GM19238 (cell line): Measurements from ENCODE around the gene ETFDH.
A peak's percentile ranks its signal among the peaks of the same experiment; 100 is the strongest.
"Not testable (repeated sequence)": the region's sequence is repeated elsewhere in the genome, so short reads cannot be mapped to it uniquely, and the experiment has no call there.

Experiments used
- DNase-seq: peaks from one replicate; pipeline ENCODE4 v3.0.0; 2011; ENCODE audit warnings: low spot score; ENCODE audit not compliant: insufficient read length

ETFDH gene

GRCh38 chr4:158671915-158672806 lies at the start of gene ETFDH:
Gene ETFDH, plus strand, starts transcription at chr4:158672296. Its CDS starts 161 bp downstream, at chr4:158672457.
- peak; percentile 85 for DNase-seq

- DNase-seq, result no peak
Observed at GRCh38 chr4:158624889-158625478, 47.1 kb upstream of the ETFDH start.

DNA sequence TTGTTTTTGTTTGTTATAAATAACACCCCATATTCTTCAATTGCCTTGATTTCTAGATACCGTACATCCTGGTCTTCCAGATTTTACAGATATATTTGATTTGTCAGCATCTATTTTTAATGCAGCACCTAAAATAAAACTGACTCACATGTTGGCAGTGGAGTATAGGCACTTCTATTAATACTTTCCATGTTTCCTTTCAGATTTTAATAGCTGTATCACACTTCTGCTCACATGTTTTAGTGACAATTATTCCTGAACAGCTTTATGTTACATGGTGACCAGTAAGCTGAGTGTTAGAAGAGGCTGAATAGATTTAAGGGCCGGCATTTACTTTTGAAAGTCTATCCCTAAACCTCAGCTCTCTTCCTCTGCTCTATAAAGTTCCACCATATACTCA lies 46.6 kb upstream of the ETFDH start:
- DNase-seq, result no peak

GRCh38 chr4:158630893-158631292 lies 41.2 kb upstream of the ETFDH start:
- DNase-seq, result no peak

- DNase-seq, result no peak
Observed at GRCh38 chr4:158636619-158637018, 35.5 kb upstream of the ETFDH start.

DNA sequence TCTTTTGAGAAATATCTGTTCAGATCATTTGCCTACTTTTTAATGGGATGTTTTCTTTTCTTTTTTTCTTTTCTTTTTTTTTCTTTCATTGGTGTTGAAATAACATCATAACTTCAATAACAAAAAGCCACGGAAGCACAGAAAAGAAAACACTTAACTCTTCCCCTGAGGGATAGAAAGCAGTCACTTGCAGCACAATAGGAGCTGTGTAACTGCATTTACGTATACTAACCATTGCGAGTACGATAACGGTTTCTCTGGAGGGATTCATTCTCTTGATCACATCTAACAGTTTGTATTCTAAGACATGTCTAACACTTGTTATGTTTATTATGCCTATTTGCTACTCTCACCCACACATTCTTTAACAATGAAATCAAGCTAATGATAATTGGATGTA lies 27.7 kb upstream of the ETFDH start:
- no peak for DNase-seq

DNA sequence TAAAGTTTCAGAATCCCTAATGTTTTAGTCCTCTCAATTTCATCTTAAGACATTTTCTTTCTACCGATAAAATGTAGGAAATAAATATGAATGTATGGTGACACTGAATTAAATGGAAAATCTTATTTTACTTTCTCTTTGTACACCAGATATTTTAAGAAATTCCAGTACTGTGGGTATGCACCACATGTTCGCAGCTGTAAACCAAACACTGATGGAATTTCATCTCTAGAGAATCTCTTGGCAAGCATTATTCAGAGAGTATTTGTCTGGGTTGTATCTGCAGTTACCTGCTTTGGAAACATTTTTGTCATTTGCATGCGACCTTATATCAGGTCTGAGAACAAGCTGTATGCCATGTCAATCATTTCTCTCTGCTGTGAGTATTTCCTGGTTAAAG lies 27.3 kb upstream of the ETFDH start:
- no peak for DNase-seq

DNA sequence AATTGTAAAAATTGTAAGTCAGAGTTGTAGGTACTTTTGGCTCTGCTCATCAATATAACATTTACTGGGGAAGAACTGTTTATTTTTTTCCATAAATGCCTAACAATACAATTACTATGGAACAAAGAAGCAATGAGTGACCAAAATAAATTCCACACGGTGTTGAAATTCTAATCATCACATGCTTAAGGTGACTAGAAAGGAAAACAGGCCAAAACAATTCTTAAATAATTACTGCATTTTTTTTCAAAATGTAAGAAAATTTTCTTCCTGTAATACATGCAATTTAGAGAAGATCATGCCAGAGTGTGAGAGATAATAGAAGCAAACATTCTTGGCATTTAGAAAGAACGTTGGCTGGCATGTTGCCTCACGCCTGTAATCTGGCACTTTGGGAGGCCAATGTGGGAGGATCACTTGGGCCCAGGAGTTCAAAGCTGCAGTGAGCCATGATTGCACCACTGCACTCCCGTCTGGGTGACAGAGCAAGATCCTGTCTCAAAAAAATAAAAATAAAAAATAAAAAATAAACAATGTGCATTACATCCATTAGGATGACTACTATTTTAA lies 22.9 kb upstream of the ETFDH start:
- no peak for DNase-seq

DNA sequence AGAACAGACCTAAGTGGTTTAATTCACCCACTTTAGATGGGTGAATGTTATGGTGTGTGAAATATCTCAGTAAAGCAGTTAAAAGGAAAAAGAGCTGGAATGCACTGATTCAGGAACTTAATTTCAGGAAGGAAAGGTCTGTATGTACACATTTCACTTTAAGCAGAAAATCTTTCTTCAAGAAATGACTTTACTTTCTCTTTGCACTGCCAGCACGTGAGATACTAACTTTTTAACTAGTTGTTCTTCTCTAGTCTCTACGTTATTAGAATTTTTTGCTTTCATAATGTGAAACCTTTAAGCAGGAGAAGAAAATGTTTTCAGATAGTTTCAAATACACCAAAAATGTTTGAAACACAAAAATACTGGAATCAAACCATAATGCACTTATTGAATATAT lies 19.2 kb upstream of the ETFDH start:
- DNase-seq, result no peak

- DNase-seq, result no peak
Observed at GRCh38 chr4:158656439-158656838, 15.7 kb upstream of the ETFDH start.

DNA sequence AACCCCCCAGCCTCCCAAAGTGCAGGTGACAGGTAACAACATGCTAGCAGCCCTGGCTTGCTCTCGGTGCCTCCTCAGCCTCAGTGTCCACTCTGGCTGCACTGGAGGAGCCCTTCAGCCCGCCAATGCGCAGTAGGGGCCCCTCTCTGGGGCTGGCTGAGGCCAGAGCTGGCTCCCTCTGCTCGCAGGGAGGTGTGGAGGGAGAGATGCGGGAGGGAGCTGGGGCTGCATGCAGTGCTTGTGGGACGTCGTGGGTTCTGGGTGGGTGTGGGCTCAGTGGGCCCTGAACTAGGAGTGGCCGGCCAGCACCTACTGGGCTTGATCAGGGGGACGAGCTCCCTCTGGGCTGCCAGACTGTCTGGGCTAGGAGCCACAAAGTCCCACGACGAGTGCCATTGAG lies 14.8 kb upstream of the ETFDH start:
- DNase-seq, result no peak

DNA sequence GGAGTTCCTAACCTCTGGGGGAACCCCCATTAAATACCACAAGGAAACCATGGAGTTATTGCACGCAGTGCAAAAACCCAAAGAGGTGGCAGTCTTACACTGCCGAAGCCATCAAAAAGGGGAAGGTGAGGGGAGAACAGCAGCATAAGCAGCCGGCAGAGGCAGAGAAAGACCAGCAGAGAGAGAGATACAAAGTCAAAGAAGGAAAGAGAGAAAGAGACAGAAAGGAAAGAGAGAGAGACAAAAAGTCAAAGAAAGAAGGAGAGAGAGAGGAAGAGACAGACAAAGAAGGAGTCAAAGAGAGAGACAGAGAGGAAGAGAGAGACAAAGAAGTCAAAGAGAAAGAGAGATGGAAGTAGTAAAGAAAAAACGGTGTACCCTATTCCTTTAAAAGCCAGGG lies 8.8 kb upstream of the ETFDH start:
- DNase-seq, result not testable (repeated sequence)

DNA sequence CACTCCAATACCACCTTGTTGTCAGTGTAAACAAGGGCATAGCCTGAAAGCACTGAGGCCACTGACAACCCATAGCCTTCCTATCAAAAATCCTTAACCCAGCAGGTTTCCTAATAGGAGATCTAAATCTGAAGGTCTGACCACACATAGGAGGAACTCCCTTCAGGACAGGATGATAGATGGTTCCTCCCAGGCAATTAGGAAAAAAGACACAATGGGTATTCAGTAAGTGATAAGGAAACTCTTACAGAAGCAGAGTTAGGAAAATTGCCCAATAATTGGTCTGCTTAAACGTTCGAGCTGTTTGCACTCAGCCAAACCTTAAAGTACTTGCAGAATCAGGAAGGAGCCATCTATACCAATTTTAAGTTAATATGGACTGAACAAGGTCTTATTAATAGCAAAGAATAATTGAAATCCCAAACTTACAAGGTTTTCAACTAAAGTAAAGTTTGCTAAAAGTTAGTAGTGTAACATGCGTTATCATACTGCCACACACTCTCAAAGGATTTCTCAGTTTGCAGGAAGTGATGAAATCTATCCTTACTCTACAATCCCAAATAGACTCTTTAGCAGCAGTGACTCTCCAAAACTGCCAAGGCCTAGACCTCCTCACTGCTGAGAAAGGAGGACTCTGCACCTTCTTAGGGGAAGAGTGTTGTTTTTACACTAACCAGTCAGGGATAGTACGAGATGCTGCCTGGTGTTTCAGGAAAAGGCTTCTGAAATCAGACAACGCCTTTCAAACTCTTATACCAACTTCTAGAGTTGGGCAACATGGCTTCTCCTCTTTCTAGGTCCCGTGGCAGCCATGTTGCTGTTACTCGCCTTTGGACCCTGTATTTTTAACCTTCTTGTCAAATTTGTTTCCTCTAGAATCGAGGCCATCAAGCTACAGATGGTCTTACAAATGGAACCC lies 8.1 kb upstream of the ETFDH start:
- DNase-seq, result not testable (repeated sequence)

DNA sequence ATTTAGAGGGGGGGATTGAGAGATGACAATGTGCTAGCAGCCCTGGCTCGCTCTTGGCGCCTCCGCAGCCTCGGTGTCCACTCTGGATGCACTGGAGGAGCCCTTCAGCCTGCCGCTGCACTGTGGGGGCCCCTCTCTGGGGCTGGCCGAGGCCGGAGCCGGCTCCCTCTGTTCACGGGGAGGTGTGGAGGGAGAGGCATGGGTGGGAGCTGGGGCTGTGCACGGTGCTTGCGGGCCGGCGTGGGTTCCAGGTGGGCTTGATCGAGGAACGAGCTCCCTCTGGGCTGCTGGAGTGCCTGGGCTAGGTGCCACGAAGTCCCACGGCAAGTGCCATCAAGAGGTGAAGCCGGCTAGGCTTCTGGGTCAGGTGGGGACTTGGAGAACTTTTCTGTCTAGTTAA lies 7.3 kb upstream of the ETFDH start:
- DNase-seq, result no peak

DNA sequence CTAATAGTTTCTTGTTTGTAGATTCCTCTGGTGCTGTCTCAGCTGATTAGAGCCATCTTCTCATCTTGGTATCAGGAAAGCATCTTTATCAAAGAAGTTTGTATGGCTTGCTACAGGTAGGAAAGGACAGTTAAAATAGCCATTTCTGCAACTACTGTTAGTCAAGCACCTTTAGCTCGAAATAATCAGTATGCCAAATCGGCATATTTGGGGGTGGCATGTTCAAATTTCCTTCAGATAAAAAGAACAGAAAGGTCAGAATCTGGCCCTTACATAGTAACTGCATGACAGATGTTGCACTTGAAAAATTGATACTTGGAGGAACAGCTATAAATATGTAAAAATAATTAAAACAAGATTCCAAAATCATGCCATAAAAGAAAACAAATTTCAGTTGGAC lies 5.2 kb upstream of the ETFDH start:
- no peak for DNase-seq

DNA sequence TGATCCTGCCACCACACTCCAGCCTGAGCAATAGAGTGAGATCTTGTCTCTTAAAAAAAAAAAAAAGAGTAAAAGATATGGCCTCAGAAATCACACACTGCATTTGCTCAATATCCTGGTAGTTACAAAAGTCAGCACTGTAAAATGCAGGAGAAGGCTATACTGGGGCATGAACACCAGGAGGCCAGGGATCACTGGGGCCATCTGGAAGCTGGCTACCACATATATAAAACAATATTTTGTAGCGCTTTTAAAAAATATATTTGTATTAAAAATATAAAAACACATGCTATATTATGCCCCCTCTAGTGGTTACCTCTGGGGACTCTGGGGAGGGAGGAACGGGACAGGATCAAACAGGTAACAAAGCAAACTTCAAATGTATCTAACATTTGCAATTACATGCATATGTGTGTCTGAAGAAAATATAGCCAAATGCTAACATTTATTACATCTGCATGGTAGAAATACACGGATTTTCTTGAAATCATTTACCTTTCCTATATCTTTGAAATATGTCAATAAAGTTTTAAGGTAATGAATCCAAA lies 4.4 kb upstream of the ETFDH start:
- no peak for DNase-seq

DNA sequence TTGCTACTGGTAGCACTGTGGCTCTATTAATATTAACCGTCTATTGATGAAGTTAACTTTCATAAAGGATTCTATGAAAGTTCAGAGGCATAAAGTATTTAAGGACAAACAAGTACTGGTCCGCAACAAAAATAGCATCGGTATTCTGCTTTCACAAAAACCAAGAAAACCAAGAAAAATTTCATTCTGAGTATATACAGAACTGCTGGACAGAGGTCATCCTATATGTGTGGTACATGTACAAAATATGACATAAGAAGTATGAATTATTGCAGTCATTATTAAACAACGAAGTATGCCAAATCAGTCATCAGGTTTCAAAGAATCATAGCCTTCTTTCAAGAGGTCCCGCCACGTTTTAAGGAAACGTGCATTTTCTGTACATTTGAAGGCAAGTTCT lies 2.8 kb upstream of the ETFDH start:
- no peak for DNase-seq

GRCh38 chr4:158670975-158671664 lies 976 bp upstream of the ETFDH start:
- no peak for DNase-seq

DNA sequence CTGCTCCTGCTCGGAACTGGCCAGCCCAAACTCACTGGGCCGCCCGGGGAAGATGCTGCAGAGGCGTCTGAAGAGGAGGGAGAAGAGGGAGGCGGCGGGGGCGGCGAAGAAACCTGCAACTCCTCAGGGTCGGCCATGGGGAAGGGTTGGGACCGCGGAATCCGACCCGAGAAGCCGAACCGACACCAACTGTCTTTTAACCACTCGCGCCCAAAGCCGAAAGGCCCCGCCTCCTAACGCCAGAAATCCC lies 506 bp upstream of the ETFDH start, which contains the start of gene C4orf46:
Gene C4orf46 (minus strand): TSS at position 223 of the 250 bp plus-strand sequence. CDS start 86 bp downstream, at position 137.
- no peak for DNase-seq

DNA sequence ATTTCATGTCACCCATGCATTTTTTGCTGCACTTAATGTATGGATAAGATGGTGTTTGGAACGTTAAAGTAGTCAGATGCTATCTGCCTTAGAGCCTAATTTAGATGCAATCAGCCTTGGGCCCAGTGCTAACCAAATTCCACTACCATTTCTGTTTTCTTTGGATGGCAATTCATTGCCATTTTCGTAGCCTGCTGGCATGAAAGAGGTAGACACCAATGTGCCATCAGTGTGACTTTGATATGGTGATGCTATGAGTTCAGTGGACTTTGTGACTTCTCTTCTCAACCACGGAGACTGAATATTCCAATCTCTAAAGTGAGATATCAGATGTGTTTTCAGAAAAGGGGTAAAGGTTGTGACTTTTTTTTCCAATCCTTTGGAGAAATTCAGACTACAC lies 1.5 kb downstream of the ETFDH start:
- DNase-seq, result no peak

- DNase-seq, result no peak
Observed at GRCh38 chr4:158676076-158676475, 4.0 kb downstream of the ETFDH start.
